NK-92 (cell line): ENCODE measurements around the gene GNG8.

Source experiments
- DNase-seq: peaks from one replicate; lab custom pipeline; 2025; ENCODE audit not compliant: unreplicated experiment; lab: John Stamatoyannopoulos, UW

GNG8 gene

DNA sequence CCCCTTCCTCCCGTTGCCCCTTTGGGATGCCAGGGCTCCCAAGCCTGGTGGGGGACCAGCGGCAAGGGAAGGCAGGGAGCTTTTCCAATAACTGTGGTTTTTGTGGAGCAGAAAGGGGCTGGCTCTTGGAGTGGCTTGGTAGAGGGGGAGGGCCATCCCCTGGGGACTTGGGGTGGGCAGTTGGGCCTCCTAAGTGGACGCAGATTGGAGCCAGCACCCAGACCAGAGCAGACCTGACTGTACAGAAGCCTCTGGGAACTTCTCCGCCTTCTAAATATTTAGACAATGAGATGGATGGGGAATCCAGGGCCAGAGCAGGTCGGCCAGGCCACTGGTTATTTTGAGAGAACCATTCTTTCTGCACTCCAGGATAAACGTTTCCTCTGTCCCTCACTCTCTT, 15.3 kb downstream of the GNG8 start:
- no peak for DNase-seq

DNA sequence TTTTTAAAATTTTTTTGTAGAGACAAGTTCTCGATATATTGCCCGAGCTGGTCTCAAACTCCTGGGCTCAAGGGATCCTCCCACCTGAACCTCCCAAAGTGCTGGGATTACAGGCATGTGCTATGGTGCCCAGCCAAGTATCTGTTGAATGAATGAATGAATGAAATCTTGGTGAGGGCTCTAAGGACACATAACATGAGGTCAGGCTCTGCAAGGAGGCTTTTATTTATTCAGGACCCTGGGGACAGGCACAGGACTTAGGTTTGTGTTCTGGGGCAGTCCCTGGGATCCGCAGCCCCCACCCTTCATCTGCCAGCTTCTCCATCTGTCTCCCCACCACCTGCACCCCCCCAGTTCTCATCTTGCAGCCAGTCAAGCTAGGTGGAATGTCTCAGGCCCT, 15.7 kb downstream of the GNG8 start:
- DNase-seq = no peak

DNA sequence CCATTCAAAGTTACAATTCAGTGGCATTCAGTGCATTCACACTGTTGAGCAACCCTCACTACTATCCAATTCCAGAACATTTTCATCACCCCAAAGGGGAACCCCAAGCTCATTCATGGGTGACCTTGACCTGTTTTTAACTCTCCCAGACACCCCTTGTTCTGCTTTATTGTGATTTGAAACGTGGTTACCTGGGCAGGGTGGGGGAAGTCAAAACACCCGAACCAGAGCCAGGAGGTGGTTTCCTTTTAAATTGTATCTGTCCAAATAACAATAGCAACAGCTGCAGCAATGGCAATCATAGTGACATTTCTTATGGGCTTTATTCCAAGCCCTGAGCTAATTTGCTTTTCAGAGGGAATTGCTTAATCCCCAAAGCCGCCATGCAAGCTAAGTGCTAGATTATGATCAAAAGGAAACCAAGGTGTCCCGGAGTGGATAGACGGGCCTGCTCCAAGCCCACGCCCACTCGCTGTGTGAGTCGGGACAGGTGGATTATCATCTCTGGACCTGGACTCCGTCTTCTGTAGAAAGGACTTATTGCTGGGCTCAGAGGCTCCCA, 17.3 kb downstream of the GNG8 start:
- no peak for DNase-seq

DNA sequence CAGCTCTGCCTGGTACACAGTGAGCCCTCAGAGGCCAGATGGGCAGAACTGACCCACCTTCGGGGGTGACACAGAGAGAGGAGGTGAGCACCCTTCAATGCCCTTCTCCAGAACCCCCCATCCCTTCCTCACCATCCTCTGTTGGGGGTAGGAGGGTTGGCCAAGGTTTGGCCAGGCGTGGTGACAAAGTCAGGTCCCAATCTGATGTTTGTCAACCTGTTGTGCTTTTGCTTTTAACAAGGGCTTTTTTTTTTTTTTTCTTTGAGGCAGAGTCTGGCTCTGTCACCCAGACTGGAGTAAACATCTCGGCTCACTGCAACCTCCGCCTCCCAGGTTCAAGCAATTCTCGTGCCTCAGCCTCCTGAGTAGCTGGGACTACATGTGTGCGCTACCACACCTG, 18.4 kb downstream of the GNG8 start:
- no peak for DNase-seq

DNA sequence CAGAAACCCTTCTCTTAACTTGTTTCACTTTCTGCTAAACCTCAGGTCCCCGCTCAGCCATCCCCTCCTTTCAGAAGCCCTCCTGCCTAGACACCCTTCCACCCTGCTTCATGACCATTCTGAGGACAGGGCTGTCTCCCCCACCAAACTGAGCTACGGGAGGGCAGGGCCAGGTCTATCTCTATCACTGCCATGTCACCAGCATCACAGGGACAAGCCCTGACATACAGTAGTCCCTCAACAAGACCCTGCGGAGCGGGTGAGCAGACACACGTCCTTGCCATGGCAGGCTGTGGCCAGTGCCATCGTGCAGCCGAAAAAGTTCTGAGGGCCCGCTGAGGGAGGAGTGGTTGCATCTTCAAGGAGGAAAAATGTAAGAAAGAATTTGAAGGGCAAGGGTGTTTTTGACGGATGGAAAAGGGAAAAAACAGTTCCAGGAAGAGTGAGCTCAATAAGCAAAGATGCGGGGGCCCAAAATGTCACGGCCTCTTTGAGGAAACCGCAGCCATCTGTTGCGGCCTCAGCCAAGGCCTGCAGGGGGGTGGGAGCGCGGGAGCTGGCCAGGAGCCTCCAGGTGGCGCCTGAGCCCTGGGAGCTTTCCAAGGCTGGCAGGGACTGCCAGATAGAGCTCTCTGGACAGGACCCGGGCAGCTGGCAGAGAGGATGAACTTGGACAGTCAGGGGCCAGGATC, 19.2 kb downstream of the GNG8 start:
- no peak for DNase-seq

DNA sequence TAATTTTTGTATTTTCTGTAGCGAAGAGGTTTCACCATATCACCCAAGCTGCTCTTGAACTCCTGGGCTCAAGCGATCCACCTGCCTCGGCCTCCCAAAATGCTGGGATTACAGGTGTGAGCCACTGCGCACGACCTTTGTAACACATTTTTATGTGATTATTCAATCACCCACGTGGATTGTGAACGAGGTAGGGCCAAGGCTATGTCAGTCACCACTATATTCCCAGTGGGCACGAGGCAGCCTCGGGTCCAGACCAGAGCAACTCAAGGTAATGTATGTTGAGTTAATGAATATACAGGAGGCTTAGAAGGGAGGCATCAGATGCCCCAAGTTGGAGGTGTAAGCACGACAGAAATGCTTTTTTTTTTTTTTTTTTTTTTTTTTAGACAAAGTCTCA, 20.0 kb downstream of the GNG8 start:
- DNase-seq = no peak

DNA sequence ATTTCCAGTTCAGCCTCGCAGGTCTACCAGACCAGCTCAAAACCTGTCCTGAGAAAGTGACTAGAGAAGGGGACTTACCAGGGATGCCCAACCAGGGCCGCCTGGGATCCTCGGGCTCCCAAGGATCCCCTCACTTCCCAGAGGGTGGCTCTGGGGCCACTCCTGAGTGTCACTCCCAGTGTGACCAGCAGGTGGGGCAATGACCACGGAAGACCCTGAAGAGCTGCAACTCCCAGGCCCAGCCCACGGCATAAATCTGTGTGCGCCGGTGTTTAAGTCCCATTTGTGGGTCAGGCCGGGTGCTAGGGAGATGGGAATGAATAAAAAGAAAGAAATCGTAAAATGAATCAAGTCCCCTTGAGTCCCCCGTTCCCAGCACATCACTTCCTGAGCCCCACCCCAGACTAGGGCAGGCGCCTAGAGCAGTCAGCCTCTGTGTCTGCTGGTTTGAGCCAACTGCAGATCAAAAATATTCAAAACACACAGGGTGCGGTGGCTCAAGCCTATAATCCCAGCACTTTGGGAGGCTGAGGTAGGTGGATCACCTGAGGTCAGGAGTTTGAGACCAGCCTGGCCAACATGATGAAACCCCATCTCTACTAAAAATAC, 21.8 kb downstream of the GNG8 start:
- no peak for DNase-seq

DNA sequence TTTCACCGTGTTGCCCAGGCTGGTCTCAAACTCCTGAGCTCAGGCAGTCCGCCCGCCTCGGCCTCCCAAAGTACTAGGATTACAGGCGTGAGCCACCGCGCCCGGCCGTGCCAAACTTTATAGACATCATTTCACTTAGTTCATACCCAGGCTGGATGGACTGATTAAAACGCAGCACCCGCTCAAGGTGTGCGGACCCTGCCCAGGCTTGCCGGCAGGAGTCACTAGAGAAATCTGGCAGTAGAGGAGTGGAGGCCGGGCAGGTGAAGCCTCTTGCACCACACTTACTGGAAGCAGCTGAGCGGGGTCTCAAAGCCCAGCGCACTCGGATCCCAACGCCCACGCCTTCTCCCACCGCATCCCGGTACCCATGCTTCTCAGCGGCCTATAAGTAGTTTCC, 22.5 kb downstream of the GNG8 start:
- DNase-seq = no peak

DNA sequence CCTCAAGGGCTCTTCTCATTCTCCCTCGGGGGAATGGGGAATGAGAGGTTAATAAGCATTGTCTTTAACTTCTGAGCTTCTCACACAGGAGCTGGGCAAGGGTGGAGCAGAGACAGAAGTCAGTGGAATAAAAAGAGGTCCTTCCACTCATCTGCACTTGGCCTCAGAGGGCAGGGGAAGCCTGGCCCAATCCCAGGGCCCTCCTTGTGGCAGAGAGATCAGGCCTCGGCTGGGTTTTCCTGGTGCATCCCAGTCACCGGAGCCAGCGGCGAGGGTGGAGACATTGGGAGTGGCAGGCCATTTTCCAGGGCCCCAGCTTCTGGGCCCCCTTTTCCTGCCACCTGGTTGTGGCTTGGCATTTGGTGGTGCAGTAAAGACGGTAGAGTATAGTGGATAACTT, 24.2 kb downstream of the GNG8 start:
- no peak for DNase-seq

DNA sequence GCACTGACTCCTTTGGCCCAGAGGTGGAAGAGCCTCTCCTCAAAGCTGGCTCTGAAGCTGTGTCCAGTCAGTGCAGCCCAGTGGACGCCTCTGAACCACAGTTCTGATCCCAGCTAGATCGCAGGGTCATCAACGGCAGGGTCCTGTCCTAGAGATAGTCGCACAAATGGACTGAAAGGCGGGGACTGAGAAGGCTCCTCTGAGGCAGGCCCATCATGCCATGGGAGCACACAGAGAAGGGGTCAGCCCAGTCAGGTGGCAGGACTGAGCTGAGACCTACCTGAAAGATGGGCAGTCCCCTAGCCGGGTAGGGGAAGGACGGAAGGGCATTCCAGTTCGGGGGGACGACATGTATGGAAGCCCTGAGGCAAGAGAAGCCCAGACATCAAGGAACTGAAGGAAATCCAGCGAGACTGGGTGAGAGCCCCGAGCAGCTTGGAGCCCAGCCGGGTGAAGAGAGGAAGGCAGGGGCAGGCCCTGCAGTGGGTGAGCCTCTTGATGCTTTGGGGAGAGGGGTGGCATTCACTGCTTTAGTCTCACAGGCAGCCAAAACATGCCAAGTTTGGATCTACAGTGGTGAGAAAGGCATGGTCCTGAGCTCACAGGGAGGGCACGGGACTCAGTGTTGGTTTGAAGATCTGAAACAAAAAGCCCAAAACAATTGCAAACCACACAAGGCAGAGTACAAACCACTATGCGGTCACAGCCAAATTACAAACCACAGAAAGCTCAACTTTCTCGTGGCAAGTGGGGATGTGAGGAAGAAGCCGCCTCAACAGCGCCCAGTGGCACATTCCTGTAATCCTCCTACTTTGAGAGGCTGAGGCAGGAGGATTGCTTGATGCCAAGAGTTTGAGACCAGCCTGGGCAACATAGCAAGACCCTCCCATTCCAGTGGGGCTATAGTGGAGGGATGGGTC, 24.9 kb downstream of the GNG8 start:
- no peak for DNase-seq

DNA sequence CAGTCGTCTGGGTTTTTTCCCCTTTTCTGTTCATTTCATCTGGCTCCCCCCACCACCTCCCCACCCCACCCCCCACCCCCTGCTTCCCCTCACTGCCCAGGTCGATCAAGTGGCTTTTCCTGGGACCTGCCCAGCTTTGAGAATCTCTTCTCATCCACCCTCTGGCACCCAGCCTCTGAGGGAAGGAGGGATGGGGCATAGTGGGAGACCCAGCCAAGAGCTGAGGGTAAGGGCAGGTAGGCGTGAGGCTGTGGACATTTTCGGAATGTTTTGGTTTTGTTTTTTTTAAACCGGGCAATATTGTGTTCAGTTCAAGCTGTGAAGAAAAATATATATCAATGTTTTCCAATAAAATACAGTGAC, 25.6 kb downstream of the GNG8 start:
- DNase-seq = no peak

DNA sequence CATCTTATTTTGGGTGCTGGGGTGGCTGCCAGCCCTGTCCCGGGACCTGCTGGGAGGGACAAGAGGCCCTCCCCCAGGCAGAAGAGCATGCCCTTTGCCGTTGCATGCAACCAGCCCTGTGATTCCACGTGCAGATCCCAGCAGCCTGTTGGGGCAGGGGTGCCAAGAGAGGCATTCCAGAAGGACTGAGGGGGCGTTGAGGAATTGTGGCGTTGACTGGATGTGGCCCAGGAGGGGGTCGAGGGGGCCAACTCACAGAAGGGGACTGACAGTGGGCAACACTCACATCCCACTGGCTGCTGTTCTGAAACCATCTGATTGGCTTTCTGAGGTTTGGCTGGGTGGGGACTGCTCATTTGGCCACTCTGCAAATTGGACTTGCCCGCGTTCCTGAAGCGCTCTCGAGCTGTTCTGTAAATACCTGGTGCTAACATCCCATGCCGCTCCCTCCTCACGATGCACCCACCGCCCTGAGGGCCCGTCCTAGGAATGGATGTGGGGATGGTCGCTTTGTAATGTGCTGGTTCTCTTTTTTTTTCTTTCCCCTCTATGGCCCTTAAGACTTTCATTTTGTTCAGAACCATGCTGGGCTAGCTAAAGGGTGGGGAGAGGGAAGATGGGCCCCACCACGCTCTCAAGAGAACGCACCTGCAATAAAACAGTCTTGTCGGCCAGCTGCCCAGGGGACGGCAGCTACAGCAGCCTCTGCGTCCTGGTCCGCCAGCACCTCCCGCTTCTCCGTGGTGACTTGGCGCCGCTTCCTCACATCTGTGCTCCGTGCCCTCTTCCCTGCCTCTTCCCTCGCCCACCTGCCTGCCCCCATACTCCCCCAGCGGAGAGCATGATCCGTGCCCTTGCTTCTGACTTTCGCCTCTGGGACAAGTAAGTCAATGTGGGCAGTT, 26.2 kb downstream of the GNG8 start:
- DNase-seq = no peak

DNA sequence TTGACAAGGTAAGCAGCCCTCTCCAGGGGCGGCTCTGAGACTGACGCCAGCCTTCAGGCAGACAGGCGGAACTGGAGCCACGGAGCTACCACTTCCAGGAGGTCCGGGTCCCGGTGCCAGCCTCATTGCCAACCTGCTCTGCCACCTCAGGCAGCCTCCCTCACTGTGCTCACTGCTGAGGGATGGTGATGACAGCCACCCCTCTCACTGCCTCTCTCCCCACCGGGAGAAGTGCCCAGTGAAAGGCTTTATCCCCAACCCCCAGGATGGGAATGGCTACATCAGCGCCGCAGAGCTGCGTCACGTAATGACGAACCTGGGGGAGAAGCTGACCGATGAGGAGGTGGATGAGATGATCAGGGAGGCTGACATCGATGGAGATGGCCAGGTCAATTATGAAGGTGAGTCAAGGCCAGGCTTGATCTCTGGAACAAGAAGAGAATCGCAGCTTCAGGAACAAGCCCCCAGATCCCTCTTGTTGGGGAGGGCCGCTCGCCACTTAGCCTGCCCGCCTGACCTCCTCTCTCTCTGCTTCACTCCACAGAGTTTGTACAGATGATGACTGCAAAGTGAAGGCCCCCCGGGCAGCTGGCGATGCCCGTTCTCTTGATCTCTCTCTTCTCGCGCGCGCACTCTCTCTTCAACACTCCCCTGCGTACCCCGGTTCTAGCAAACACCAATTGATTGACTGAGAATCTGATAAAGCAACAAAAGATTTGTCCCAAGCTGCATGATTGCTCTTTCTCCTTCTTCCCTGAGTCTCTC, 27.2 kb downstream of the GNG8 start:
- DNase-seq = no peak

DNA sequence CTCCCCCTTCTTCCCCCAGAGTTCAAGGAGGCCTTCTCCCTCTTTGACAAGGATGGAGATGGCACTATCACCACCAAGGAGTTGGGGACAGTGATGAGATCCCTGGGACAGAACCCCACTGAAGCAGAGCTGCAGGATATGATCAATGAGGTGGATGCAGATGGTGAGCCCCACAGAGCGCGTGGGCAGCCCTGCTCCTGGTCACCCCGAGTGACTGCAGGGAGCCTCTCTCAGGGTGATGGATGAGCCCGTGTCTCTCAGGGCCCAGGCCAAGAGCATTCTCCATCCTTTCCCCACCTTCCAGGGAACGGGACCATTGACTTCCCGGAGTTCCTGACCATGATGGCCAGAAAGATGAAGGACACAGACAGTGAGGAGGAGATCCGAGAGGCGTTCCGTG, 27.8 kb downstream of the GNG8 start:
- no peak for DNase-seq

DNA sequence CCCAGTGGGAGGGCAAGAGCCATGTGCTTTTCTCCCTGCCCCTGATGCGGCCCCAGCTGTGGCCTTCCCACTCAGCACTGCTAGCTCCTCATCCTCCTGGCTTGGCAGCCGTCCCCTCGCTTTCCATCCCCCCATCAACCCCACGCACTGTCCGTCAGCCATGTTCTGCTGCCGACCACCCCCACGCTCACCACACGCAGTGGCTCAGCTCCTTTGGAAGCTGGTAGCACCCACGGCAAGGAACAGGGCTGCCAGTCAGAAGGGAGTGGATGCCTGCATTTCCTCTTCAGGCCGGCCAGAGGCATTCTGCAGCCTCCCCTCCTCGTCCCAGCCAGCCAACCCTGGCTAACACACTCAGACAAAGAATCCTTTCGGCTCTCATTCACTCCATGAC, 28.6 kb downstream of the GNG8 start:
- no peak for DNase-seq

DNA sequence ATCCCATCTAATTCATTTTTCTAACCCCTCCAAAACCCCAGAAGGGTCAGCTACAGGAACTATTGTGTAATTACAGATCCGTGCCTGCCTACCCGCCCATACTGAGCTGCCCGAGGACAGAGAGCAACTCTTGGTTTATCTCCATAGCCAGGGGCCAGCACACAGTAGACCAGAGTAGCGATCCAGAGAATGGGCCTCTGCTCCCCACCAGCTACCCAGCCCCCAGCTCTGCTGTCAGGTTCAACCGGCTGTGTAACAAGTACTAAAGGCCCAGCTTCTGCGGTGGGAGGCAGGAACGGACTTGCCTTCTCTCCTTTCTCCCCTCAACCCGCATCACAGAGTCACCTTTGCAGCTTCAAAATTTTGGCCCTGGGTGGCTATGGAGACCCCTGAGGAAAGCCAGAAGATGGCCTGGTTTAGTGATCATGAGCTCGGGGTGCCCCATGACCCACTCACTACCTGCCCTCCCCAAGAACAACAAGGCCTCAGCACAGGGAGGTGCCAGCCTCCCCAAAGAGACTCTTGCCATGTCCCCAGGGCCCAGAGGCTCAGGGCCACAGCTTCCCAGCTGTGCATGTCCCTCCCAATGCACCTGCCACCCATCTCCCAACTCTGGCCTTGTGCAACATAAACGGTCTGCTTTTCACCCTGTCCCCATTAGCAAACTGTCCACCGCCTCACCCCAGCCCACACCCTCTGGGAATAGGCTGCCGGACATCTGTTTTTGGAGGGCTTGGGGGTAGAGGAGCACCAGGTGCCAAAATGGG, 29.1 kb downstream of the GNG8 start:
- DNase-seq = no peak

DNA sequence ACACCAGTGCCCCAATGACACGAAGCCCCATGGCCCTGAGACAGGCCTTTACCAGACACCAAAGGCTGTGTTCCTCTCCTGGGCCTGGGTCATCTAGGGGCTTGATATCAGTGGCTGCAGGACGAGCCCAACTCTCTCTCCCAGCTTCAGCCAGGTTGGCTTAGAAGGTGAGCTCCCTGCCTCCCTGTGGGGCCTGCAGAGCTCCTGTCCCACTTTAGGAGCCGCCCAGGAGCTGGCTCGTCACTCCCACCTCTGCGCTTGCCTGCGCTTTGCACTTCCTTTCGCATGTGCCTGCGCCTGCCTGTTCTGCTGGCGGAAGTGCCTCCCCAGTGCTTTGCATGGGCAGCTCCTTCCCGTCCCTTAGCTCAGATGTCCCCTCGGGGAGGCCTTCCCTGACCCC, 30.0 kb downstream of the GNG8 start:
- DNase-seq = no peak

DNA sequence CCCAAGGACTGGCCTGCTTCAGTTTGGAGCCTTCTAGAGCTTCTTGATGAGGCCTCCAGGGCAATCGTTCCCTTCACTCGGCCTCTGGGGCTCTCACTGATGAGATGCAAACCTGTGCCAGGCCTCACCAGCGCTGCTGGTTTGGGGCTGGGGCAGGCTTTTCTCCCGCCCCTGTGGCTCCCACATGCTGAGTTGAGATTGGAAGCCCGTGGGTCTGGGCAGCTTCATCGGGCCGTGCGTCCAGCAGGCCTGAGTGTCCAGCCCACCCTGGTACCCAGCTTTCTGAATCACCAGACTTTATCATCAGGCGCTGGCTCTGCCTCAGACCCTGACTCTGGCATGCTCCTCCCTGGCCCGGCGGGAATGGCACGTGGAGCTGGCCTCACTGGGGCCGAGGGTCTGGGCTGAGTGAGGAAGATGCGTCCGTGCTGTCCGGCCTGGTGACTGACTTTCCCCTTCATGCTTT, 30.6 kb downstream of the GNG8 start:
- DNase-seq = no peak

DNA sequence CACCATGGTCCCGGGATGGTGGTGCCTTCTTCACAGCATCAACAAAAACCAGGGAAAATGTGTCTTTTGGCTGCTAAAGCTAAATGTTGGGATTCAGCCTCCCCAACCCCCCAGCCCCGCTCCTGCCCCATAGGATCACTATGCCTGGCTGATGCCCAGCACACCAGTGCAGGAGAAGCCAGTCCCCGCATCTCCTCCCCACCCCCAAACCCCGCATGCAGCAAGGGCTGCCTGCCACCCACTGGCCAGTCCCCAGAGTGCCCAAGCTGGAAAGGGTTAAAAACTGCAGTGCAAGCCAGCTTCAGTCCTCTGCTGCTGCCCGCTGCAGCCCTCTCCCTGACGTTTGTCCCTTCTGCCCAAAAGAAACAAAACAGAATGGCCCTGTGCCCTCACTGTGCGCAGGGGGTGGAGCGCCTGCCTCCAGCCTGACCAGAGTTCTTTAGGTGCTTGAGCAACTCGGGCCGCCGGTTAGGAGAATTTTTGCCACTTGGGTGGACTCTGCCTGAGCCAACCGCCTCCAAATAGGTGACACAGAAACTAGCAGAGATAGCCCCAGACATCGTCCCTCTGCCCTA, 31.1 kb downstream of the GNG8 start:
- no peak for DNase-seq
